ENCODE data around the gene SSPN. TPM values are rescaled to one million over a fixed set of nuclear protein-coding genes. Genes with fewer than 3 reads are reported as not detected.

Gene SSPN
- total and polyA plus RNA-seq, 2 experiments from 2014 or later: 1.1 to 2.3 TPM

- TF ChIP-seq STAT1 (IDR thresholded peaks at IDR 0.05; ENCODE audit: unreplicated experiment) (no peak), NANOG (IDR thresholded peaks at IDR 0.05; ENCODE audit: borderline replicate concordance) (no peak), CTCF (conservative IDR thresholded peaks at IDR 0.05; ENCODE audit: low read depth in 2 of 2) (no peak), EZH2phosphoT487 (IDR thresholded peaks at IDR 0.05; ENCODE audit: unreplicated experiment) (no peak), ETS1 (IDR thresholded peaks at IDR 0.05) (no peak), EZH2 (IDR thresholded peaks at IDR 0.05; ENCODE audit: low read depth, unreplicated experiment) (no peak), ZNF331 (CRISPR knock-in tag; IDR thresholded peaks at IDR 0.05; ENCODE audit: low read depth) (no peak), REST (IDR thresholded peaks at IDR 0.05; ENCODE audit: unreplicated experiment) (no peak), ZNF462 (CRISPR knock-in tag; IDR thresholded peaks at IDR 0.05) (no peak), CREB1 (CRISPR knock-in tag; IDR thresholded peaks at IDR 0.05; ENCODE audit: low read depth) (no peak)
- H2AFZ ChIP-seq: no peak overlapping the region
- H3K36me3 ChIP-seq (ENCODE audit: insufficient read depth): no peaks in the 10 kb centered on the region
- Mint-ChIP-seq H3K27ac (no peak overlapping the region), H3K4me3 (no peak overlapping the region), H3K27me3 (ENCODE audit: insufficient read depth, low read depth, poor library complexity) (no peaks in the 10 kb centered on the region), H3K4me1 (peaks cover 5% of the 10 kb centered on the region; the same call in 1 of the 3 replicates), H3K36me3 (ENCODE audit: low read depth) (no peaks in the 10 kb centered on the region), H3K9me3 (no peaks in the 10 kb centered on the region; the same call in 1 of the 3 replicates)
- H3K4me1 ChIP-seq (ENCODE audit: insufficient read depth): no peaks in the 10 kb centered on the region
- ATAC-seq (no peak), DNase-seq (ENCODE audit: low spot score) (no peak)
- no peak overlapping the region for H3K4me3 ChIP-seq
- H3K4me2 ChIP-seq: no peak overlapping the region
- no peaks in the 10 kb centered on the region for H3K79me2 ChIP-seq (replicated peaks; ENCODE audit: insufficient read depth)
- H3F3A ChIP-seq (replicated peaks; ENCODE audit: low read depth): no peaks in the 10 kb centered on the region
- no peaks in the 10 kb centered on the region for H3K27me3 ChIP-seq (ENCODE audit: insufficient read depth)
- no peaks in the 10 kb centered on the region for H4K20me1 ChIP-seq (replicated peaks; ENCODE audit: insufficient read depth)
- no peak overlapping the region for H3K27ac ChIP-seq (ENCODE audit: low read depth)
- 0 out of 2 replicates have a peak, but pooled peaks cover 16% of the 10 kb centered on the region for H3K9me2 ChIP-seq (ENCODE audit: insufficient read depth)
Measured at GRCh38 chr12:26266881-26267280, 71.5 kb downstream of the SSPN start.
